8988T (cell line): ENCODE measurements around the gene LTBP1.

Source experiments
- DNase-seq: peaks from one replicate; pipeline ENCODE4 v3.0.0; 2011

LTBP1 gene

DNA sequence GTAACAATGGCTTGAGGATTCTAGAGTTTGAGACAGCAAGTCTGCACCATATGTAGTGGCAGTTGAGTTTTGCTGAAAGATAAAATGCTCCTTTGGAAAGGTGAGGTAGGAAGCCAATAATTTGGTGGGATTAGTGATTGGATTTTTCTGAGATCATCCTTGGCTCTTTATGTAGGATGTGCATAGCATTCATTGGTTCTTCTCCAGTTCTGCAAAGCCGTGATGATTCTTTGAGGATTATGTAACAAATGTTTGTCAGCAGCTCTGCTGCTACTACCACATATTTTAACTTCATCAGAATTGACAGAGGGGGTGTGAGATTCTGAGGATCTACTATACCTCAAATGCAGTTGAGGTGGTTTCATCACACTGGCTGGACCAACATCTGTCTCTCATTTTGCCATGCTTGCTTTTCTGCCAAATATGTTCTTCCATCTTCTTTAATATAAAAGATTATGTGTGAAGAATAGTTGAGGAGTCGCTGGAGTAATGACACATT, 340.8 kb downstream of the LTBP1 start:
- no peak for DNase-seq

DNA sequence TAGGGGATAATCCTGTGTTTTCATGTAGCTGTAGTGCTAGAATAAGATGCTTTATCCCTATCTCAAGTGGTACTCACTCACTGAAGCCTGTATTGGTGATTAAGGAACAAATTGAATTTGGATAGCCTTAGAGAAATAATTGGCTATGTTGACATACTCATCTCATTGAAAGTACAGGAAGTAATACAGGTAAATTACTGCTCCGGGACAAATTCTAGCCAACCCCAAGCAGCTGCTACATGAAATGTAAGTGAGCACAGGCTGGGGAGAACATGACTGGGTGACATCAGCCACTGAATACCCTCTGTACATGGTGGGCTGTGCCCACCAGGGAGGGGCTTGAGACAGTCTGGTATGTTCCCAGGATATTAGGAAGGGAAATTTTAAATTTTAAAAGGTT, 341.3 kb downstream of the LTBP1 start:
- DNase-seq, result no peak

DNA sequence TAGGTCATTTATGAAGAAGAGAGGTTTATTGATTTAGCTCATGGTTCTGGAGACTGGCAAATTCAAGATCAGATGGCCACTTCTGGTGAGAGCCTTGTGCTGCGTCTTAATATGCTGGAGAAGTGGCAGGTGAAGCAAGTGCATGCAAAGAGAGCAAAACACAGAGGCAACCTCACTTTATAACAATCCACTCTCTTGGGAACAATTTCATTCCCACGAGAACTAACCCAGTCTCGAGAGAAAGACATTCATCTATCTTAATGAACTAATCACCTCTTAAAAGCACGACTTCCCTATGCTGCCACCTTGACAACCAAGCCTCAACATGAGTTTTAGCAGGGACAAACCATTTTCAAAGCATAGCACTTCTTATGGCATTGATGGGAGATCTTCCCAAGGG, 343.2 kb downstream of the LTBP1 start:
- DNase-seq, result no peak

DNA sequence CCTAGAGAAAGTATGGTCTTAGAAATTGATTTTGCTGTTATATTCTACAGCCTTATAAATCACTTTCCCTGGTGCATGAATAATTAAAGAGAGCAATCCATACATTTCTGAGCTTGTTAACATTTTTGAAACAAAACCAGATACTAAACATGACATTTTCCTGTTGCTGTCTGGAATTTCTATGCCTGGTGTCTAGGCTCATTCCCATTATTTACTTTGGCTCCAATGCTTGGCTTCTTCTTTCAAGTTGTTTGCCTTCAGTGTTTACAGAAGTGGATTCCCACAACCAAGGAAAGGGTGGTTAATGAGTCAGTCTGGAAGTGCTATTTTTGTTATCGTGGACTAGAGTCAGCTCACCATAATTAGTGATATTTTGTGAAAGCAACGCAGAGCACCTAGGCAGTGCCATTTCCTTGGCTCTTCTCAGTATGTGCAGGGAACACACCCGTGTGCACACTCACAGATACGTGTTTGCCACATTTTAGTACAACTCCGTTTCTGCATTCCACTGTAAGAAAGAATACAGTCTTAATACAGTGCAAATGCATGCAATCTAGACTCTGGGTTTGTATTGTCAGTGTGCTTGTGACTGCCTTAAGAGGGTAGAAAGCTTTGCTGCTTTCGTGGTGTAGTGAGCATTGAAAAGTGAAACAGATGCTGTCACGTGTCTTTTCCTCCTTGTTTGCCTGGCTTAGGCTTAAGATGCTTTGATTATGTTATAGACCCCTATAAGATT, 344.7 kb downstream of the LTBP1 start:
- no peak for DNase-seq

DNA sequence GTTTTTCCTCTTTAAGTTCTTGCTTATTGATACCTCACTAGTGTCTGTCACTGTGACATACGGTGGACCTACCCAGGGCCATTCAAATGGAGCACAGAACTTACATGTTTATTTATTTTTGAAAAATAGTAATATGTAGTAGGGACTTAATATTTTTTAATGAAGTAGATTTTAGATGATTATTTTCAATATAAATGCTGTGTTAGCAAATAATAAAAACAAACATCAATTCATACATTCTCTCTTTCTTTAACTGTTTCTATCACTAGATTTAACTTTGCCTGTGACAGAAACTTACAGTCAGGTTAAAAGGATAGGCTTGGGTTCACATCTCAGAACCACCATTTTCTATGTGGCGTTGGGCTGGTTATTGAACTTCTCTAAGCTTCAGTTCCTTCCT, 345.3 kb downstream of the LTBP1 start:
- no peak for DNase-seq

DNA sequence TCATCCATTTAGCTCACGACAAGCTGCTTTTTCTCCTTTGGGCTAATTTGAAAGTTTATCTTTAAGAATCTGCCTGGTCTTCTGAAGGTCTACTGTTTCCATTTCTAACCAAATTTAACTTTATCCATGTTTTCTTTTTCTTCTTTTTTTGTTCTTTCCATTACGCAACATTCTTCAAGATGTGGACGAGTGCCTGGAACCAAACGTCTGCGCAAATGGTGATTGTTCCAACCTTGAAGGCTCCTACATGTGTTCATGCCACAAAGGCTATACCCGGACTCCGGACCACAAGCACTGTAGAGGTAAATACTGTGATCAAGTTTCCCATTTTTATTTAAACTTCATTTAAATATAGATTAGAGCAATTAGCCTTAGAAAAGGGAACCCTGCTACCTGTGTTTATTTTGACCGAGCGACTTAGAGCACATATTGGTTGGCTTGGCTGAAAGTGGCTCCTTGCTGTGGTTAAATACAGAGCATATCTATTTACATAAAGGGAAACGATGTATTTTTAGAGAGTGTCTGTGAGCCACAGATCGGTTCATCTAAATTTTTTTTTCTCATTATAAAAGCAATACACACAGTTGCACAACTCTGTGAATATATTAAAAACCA, 346.3 kb downstream of the LTBP1 start:
- no peak for DNase-seq

DNA sequence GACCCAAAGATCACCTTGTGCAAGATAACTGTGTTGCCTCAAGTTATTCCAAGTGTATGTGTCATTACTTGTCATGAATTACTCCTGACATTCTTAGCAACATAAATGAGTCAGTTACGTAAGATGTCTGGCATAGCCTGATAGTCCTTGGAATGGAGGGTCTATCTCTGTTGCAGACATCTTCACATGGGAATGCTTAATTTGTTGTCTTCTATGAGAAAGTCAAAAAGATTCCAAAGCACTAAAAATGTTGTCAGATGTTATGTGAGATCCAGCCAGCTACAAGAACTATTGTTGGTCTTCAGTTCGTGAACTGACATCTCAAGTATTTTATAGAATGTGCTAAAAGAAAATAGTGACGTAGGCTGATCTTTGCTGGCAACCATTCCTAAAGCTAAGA, 351.5 kb downstream of the LTBP1 start:
- DNase-seq, result no peak

DNA sequence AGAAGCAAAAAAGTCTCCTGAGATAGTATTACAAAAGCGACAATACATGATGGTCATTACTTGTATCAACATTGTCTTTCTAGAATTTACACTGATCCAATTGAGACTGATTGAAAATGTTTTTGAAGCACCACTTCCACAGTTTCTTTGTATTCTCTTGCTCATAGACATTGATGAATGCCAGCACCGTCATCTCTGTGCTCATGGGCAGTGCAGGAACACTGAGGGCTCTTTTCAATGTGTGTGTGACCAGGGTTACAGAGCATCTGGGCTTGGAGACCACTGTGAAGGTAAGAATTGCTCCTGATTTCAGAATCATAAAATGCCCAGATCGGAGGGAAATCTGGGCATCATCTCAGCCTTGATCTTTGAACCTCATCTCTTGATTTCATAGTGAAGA, 354.6 kb downstream of the LTBP1 start:
- no peak for DNase-seq

DNA sequence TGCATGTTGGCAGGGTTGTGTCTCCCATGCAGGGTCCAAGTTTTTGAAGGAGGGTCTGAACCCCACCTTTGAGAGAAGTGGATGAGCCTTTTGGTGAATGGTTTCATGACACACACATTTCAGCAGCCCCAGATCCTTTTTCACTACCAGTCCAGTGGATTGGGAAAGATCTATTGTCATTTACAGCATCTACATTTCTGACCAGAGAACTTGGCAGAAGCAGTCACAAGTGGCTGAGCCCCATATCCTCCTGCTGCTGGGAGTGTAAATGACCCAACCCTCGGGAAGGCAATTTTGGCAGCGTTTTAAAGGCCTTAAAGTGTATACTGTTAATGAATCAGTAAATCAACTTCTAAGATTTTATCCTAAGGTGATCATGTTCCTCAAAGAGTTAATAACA, 355.6 kb downstream of the LTBP1 start:
- no peak for DNase-seq

DNA sequence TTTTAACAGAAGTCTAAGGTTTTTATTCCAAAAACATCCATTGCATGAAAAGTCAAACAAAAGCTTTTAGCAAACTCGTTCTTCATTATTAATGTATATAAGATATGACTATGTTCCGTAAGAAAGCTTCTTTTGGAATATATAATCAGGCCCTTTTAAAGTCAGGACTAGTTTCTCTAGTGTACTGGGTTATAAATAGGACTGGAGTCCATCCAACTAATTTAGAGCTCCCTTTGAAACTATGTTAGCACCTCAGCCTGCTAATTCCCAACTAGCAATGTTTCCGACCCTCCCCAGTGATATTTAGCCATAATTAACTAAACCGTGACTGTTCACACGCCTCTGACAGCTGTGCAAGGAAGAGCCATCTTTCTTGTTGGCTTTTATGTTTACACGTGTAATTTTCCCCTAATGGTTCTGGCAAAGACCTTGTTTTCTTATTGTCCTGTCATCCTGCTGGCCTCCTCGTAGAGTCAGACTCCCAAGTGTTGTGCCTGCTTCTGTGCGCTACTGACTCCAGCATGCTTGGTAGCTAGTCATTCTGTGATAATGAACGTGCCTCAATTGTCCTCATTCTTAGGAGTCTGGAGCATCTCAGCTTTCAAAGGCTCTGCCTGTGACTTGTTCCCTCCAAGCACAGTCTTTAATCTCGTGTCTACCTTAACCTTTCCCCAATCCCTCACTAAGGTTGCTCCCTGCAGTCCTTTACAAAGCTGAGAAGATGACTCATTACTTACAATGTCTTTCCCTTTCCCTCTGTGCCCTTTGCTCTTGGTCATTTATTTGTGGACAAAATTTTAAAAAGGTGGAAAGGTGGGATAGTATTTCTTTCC, 357.5 kb downstream of the LTBP1 start:
- no peak for DNase-seq

DNA sequence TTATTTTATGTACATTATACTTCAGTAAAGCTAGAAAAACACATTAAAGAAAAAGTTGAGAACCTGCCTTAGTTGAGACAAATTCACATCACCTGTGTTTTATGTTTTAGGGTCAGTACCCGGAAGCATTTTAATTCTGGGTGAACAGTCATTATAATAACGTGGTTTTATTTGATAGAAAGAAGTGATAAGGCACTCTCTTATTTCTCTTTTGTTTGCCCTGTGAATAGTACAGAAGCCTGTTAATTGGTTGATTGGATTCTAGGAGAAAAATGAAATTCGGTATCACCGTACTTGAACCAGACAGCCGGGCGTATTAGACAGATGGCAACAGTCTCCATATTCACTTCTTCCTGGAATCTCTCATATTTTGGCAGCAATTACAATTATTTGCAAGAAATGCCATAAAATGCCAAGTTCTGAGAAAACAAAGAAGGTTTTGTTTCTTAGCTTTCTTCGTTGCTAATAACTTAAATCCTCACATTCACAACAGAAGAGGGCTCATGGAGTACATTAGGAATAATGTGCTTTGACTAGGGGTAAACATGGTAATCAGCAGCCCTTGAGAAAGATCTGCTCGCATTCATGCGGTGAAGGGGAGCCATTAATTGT, 361.0 kb downstream of the LTBP1 start:
- no peak for DNase-seq

DNA sequence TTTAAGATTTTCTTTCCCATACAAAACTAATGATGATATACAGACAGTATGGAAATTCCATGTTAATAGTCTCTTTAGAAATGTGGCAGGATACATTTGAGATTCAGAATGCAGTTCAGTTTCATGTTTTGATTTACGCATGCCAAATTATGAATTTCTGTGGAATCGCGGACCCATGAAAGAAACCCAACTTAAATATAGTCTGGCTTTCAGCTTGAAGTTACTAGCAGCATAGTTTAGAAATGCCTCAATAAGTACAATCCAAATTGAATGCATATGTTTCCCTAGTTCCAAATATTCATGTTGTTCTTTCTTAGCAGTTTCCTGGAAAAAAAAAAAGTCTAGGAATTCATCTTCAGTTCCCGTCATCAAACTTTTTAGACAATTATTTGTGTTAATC, 365.6 kb downstream of the LTBP1 start:
- DNase-seq, result no peak

DNA sequence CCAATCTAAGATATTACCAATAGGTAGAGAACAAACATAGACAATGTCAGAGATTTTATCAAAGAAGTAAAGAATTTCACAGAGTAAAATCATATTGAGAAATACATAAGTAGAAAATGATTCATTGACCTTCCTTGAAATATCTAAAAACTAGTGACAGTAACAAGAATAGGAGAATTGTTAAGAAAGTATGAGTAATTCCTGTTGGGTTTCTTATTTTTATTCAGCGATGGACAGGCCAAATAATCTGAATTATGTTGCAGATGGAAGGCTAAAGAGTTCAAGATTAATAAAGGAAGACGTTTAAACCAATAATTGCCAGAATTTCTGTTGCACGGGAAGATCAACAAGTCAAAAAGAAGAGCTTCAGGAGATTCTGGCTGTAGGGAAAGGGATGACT, 366.3 kb downstream of the LTBP1 start:
- no peak for DNase-seq

DNA sequence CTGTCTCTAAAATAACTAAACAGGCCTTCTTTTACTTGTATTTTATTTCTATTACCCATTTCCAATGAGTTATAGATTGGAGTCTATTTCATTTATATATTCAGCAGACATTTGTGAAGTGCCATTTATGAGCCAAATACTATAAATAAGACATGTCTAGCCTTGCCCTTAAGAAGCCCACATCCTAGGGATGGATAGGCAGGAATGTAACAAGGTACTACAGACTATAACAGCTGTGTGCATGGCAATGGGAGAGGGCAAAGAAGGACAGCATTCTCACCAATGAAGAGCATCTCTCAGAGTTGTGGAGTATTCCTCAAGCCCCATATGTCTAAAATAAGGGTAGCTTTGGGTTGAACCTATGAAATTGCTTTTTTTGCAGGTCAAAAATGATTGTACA, 367.8 kb downstream of the LTBP1 start:
- DNase-seq, result no peak

DNA sequence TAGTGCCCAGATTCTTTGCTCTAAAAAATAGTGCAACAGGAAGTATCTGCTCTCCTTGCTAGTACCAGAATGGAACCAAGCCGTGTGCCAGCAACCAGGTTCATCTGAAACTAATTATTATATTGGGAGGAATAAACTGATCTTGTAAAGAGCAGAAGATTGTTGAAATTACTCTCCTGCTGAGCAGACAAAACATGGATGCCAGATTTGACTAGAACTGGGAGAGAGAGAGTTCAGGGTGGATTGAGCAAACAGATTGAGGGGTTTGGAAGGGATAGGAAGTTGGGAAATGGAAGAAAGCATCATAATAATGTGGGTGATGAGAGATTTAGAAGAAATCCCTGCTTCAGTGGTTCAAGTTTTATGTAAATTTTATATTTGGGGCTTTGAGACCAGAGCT, 369.6 kb downstream of the LTBP1 start:
- no peak for DNase-seq

DNA sequence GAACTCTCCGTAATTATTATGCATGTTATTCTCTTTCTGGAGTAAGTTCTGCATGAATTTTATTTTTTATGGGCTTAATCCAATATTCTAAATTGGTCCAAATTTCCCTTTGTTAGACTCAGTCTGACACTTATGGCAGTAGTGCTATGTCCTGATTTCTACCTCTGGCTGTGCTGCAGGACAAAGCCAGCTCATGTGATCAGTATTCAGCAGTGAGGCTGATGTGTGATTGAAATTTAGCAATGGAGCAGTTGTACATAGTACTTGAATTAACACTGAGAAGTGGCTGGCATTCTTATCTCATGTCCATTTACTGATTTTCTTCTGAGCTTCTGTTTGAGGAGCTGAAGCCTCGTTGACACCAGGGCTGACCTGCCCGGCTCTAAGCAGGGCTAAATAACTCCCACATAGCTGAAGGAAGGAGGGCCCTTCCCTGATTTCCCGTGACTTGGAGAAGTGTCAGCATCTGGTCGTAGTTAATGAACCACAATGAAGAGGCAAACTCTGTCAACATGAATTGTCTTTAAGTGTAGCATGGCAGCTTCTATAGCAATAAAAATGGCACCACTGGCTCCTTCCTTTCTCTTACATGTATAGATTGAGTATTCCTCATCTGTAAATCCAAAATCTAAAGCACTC, 370.7 kb downstream of the LTBP1 start:
- DNase-seq, result no peak

DNA sequence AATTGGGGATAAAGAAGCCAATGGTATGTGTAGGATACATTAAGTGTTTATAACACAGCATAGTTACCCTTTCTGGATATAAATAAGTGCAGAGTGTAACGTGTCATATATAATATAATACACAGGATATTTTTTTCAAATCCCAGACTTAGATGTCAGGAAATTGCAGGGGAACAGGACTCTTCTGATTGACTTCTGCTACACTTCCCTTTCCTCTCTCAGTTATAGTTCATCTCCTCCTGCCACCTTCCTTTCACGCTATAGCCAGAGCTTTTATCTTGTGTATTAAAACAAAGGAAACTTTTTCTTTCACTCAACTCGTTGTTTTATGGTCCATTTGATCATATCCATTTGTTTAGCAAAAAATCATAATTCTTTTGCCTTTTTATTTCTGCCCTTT, 371.7 kb downstream of the LTBP1 start:
- no peak for DNase-seq

DNA sequence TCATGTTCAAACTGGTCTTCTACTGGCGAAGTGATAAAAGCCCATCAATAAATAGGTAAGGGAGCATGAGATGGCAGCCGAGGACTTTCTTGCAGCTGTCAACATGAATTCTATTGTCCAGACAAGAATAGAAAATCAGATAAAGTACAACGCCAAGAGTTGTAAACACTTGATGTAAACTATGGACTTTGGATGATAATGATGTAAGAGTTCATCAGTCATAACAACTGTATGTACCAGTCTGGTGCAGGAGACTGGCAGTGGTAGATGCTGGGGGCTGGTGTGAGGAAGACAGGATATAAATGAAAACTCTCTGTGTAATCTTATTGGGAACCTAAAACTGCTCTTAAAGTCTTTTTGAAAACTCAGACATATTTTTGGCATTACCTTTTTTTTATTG, 373.8 kb downstream of the LTBP1 start:
- no peak for DNase-seq

DNA sequence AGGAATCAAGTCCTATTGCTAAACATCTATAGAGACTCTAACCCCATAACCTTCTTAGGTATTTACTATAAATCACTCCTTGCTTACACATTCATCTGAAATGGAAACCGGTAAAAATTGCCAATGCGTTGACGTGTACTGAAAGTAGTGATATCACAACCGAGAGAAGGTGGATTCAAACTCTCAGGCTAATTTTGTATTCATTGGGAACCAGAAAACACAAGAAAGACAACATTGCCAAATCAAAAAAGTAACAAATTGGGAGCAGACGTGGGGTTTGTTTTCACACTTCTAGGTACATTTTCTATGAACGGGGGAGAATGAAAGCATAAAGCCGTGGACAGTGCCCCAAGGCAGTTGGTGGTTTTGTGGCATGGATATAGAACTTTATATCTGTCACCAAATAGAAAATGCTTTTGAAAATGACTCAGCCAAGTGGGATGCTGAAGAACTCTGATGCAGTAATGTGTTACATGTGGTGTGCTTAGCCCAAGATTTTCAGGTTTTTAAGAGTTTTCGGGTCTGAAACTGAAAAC, 374.6 kb downstream of the LTBP1 start:
- no peak for DNase-seq

DNA sequence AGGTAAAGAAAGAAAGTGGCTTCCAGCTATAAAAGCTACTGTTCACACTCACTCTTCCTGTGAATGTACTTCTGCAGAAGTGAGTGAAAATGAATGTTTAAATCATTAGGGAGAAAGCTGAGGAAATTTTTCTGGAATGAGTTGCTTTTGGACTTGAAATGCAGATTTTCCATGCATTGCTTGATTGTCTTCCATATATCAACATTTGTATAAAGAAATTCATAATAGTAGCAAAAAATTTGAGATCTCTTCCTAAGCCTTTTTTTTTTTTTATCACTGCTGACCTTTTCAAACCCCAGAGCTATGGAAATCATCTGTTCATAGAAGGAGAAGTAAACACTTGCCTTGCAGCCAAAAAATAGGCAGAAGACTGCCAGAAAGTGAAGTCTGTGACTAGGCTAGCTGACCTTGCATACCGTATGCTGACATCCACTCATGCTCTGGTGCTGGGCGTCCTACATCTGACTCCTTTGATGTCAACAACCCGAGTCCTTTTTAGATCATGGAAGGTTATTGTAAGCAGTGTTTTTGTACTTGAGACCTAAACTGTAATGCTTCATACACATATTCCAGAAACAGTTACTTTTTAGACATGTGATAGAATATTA, 375.2 kb downstream of the LTBP1 start:
- no peak for DNase-seq

DNA sequence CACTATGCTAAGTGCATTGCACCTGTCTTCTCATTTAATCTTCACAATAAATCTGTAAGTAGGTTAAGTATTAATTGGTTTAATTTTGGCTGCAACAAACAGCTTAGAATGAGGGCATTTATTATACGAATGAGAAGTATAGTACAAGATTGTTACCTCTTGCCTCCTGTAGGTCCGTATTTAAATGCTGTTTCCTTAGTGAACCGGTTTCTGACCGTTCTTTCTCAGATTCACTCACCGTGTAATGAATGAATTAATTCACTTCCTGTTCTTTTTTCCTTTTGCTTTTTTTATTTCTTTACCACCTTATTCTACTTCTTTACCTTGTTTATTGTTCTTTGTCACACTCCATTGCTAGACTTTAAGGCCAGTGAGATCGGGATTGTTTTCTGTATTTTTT, 375.9 kb downstream of the LTBP1 start:
- no peak for DNase-seq

DNA sequence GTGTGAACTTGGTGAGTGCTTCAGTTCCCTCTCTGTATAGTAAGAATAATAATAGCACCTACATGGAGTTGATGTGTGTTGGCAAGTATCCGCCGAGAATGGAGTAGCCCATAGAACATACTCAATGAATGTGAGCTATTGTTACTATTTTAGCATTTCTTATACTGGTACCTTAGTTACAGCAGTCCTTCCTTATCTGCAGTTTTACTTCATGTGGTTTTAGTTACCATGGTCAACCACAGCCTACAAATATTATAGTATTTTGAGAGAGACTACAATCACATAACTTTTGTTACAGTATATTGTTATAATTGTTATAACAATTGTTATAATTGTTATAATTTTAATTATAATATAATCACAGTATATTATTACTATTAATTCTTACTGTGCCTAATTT, 377.2 kb downstream of the LTBP1 start:
- DNase-seq, result no peak
